HG03039 (cell line): Measurements from ENCODE around the gene CLIP2.
"Not testable (repeated sequence)": the region's sequence is repeated elsewhere in the genome, so short reads cannot be mapped to it uniquely, and the experiment has no call there.

Experiments
- ATAC-seq: cut with Tn5 transposase; IDR thresholded peaks from one replicate; pipeline ENCODE4 v1.9.1; 2021; ENCODE audit warnings: mild to moderate bottlenecking, moderate library complexity; ENCODE audit not compliant: unreplicated experiment

Gene CLIP2

DNA sequence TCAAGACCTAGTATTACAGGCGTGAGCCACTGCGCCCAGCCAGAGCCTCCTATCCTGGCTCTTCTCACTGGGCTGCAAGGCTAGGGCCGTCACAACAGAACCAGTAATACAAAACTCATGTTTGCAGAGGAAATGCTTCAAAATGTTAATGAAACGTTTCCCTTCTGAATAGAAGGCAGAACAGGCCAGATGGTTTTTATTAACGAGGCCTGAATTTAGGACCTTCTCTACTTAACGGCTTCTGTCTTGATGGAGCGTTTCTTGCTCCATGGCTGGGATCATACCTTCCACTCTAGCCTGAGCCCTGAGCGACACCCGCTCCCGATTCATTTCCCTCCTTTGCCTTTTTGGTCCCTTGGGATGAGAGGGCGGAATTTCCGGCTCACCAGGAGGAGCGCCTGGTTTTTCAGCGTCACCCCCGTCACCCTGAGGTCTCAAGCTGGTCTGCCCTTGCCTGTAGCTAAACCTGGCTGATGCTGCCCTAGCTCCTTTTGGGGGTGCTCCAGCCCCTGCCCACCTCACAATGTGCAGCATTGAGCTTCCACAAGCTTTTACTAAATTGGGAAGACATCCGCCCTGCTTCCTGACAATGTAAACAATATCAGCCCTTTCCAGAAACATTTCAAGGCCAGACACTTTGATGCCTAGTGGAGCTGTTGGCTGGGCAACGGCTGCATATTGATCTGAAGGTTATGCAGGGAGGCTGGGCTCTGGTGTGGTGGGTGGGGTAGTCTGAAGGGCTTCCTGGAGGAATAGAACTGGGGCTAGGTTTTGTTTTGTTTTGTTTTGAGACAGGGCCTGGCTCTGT lies 5.2 kb downstream of the CLIP2 start:
- ATAC-seq, result no peak

DNA sequence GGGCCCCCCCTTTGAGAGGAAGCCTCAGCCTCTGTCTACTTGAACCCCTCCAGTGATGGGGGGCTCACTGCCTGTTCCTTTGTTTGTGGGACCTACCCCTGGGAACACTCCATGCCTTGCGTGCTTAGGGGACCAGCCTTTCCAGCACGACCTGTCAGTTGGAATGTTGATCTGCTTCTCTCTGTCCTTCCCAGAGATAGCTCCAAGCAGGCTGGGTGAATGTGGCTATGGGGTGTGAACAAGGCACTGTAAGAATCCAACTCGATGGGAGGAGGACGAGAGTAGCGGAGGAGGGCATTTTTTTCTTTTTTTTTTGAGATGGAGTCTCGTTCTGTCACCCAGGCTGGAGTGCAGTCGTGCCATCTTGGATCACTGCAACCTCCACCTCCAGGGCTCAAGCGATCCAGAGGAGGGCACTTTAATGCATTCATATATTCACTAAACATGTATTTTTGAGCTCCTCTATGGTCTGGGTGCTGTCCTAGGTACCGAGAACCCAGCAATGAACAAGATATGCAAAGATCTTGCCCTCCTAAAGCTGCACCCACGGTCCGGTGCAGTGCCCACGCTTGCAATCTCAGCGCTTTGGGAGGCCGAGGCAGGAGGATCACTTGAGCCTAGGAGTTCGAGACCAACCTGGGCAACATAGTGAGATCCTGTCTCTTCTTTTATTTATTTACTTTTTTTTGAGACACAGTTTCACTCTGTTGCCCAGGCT lies 8.5 kb downstream of the CLIP2 start:
- no peak for ATAC-seq

DNA sequence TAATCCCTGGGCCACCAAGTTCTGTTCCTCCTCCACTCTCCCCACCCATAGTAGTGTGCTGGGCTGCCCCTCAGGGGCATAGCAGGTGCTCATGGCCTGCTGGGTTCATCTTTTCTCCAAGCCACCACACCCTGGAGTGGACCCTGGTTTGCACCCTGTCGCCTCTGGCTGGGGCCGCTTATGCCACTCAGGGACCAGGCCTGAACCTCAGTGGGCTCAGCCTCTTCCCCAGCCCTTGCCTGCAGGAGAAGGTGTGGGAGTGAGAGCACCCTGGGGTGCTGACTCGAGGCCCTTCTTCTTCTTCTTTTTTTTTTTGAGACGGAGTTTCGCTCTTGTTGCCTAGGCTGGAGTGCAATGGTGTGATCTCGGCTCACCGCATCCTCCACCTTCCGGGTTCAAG lies 10.2 kb downstream of the CLIP2 start:
- no peak for ATAC-seq

DNA sequence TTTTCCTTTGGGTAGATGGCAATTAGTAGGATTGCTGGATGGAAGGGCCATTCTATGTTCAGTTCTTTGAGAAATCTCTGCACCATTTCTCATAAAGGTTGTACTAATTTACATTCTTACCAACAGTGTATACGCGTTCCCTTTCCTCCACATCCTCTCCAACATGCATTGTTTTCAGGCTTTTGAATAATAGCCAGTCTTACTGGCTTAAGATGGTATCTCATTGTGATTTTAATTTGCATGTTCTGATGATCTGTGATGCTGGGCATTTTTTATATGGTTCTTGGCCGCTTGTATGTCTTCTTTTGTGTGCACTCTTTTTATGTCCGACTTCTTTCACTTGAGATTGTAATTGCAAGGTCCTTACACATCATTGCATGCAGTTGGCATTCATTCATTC lies 11.7 kb downstream of the CLIP2 start:
- no peak for ATAC-seq

DNA sequence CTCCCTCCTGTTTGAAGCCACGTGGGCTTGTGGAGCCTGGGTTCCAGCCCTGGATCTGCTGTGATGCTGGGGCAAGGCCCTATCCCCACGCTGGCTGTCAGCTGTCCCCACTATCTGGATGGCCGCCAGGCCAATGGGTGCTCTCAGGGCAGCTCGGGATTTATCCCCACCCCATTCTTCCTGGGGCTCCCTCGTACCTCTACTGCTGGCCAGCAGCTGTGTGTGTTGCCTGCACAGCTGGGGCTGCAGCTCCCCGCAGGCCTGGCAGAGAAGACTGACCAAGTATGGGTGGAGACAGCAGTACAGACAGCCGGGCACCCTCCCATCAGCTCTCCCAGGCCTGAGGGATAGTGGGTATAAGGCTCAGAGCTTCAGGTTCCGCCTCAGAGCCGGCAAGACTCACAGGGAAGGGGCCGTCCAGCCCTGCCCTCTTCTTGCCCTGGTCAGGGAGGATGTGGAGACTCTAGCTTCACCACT lies 13.6 kb downstream of the CLIP2 start:
- ATAC-seq, result no peak

- no peak for ATAC-seq
Observed at GRCh38 chr7:74304550-74304949, 15.3 kb downstream of the CLIP2 start.

GRCh38 chr7:74306004-74306729 lies 17.0 kb downstream of the CLIP2 start:
- no peak for ATAC-seq

- no peak for ATAC-seq
Observed at GRCh38 chr7:74306730-74307469, 17.7 kb downstream of the CLIP2 start.

- ATAC-seq, result no peak
Observed at GRCh38 chr7:74307738-74308505, 18.7 kb downstream of the CLIP2 start.

- ATAC-seq, result no peak
Observed at GRCh38 chr7:74309181-74309580, 20.0 kb downstream of the CLIP2 start.

- no peak for ATAC-seq
Observed at GRCh38 chr7:74311305-74311744, 22.1 kb downstream of the CLIP2 start.

DNA sequence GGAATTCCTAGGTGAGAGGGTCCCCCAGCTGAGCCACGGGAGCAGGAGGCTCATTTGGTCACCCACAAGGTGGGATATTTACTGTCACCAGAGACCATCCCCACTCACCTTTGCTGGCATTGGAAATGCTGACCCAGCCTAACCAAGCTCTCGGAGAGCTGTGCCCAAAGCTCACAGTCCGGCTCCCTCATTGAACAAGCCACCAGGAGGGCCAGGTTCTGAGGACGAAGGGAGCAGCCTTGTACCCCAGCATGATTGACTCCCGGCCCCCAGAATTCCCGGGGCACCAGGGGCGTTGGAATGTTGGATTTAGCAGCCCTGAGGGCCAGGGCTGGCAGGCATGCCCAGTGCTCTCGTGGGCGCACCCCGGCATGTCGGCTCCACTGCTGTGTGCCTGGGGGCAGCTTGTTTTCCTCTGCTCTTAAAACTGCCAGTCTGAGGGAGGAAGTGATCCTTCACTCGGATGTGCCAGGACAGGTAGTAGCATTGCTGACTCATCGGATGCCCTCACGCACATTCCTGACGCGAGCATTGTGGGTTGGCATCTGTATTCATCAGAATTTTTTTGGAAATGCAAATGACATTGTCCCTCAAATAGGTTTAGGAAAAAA lies 23.3 kb downstream of the CLIP2 start:
- no peak for ATAC-seq

DNA sequence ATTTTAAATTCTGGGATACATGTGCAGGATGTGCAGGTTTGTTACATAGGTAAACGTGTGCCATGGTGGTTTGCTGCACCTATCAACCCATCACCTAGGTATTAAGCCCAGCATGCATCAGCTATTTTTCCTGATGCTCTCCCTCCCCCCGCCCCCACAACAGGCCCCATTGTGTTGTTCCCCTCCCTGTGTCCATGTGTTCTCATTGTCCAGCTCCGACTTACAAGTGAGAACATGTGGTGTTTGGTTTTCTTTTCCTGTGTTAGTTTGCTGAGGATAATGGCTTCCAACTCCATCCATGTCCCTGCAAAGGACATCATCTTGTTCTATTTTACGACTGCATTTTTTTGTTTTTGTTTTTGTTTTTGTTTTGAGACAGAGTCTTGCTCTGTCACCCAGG lies 26.7 kb downstream of the CLIP2 start:
- not testable (repeated sequence) for ATAC-seq

DNA sequence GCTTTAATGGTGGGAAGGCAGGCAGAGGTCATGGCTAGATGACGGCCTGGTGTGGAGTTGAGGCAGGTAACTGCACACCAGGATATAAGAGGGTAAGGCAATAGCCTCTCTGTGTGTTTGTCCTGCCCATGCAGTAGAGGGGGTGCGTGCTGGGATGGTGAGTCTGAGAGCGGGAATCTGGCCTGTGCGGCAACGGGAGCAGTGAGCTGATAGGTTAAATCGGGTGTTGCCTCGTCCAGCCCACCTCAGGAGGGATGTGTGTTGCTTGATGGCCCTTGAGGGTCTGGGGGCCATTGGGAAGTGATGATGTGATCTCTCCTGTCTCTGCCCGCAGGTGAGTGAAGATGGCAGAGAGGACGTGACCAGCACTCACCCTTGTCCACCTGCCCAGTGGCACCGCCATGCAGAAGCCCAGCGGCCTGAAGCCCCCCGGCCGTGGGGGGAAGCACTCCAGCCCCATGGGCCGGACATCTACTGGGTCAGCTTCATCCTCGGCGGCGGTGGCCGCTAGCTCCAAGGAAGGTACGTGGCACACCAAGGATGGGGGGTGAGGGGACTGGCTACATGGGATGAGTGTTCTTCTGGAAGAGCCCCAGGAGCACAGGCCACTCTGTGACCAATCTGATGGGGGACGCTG lies 28.1 kb downstream of the CLIP2 start:
- ATAC-seq, result no peak

DNA sequence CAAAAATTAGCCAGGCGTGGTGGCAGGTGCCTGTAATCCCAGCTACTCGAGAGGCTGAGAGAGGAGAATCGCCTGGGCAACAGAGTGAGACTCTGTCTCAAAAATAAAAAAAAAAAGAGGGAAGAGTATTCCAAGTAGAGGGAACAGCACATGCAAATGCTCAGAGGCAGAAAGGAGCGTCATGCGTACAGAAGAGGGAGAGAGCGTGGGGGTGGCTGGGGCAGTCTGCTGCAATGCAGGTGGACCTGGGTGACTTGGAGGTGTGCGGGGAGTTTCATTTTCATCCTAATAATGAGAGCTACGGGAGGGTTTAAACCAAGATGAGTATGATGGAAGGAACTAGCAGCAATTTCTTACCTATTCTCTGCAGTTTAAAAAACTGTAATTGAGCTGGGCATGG lies 28.8 kb downstream of the CLIP2 start:
- no peak for ATAC-seq

- no peak for ATAC-seq
Observed at GRCh38 chr7:74320645-74321221, 31.5 kb downstream of the CLIP2 start.

GRCh38 chr7:74322892-74323291 lies 33.7 kb downstream of the CLIP2 start:
- ATAC-seq, result not testable (repeated sequence)

DNA sequence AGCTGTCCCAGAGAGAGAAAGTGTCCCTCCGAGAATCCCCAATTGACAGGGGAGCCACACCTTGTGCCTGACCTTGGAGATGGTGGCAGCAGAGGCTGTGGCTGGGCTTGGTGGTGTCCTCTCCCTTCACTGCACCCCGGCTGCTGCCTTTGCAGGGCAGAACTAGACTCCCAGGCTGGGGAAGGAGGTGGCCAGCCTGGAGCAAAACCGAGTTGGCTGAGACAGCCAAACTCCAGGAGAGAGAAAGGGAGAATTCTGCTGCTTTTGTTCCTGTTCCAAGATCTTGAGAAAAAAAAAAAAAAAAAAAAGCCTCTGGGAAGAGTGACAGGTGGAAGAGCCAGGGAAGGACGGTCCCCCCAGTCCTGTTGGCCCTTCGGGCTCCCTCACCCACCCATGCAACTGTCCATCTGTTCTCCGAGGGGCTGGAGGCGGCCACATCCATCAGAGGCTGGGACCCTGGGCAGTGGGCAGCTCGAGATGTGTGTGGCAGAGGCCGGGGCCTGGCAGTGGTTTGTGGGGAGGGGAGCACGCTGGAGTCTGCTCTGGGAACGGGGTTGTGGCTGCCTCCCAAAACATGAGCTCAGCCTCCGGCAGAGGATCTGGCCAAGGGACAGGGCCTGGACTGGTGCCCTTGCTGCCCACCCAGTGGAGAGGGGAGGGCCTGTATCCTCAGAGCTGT lies 35.5 kb downstream of the CLIP2 start:
- no peak for ATAC-seq
